GM23248 (cell line): ENCODE measurements around the gene SYNPR.

Source experiments
- EZH2 ChIP-seq: fragments of 200-600 bp; sonication (generic); IDR thresholded peaks from 2 replicates; pipeline ENCODE4 v1.6.1; 2018; ENCODE audit warnings: antibody characterized with exemption, mild to moderate bottlenecking; ENCODE audit not compliant: insufficient read depth, poor library complexity, severe bottlenecking
- EZH2phosphoT487 ChIP-seq: fragments of 200-600 bp; sonication (generic); IDR thresholded peaks from 2 replicates; pipeline ENCODE4 v1.6.1; 2018; ENCODE audit warnings: antibody characterized with exemption, moderate library complexity, mild to moderate bottlenecking, low read depth; ENCODE audit not compliant: insufficient read depth

DNA sequence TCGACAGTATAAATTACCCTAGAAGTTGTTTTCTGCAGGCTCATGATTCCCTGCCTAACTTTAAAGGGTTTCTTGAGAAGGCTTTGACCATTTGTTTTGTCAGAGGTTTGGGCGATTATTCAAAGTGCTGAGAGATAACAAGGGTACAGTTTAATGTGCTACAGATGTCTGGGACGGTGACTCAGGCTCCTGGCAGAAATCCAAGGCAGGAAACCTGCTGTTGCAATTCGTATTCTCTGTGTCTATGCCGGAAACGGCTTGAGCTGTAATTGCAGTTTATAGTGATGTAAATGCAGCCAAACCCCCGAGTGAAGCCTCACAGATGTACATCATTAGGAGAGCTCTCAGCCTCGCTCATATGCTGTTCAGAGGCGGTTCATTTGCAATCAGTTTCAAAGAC lies 65.6 kb downstream of the SYNPR start:
- TF ChIP-seq EZH2phosphoT487 (no peak), EZH2 (no peak)
